H1 (cell line): ENCODE results near the gene JAM2. TPM values are rescaled to one million over a fixed set of nuclear protein-coding genes. Genes with fewer than 3 reads are reported as not detected.

Source experiments
- CTCF ChIA-PET: fragments of 300-600 bp; sonication (Branson Sonifier 250); formaldehyde crosslinking; loops from one replicate; lab custom pipeline; 2021; ENCODE audit not compliant: partially characterized antibody; lab: Charles Lee
- POLR2A ChIA-PET: fragments of 300-600 bp; sonication (Branson Sonifier 250); formaldehyde crosslinking; loops from one replicate; lab custom pipeline; 2021; ENCODE audit warnings: inconsistent platforms; ENCODE audit not compliant: partially characterized antibody; lab: Charles Lee
- DNase-seq, 2 experiments: peaks; one replicate each; pipeline versions ENCODE4 v3.0.0 to v3.0.0-alpha.2; 2010 to 2022; ENCODE audit warnings: low spot score in 2 of 2, low read depth in 1 of 2, mixed read lengths in 1 of 2
- FAIRE-seq: peaks from 2 replicates; lab custom pipeline; 2011; peaks lifted over from hg19 to GRCh38; lab: Jason Lieb, UNC
- H2AFZ ChIP-seq: 2 replicates; pipeline ENCODE4 v1.8.1; 2012; ENCODE audit warnings: low read length, inconsistent platforms
- H2AK5ac ChIP-seq: 2 replicates; pipeline ENCODE4 v1.6.1; 2013; ENCODE audit warnings: low read depth, low read length
- H2BK120ac ChIP-seq: replicated peaks from 2 replicates; pipeline ENCODE3; 2013; ENCODE audit warnings: low read depth, low read length, inconsistent platforms
- H2BK12ac ChIP-seq: 2 replicates; pipeline ENCODE4 v1.6.1; 2013; ENCODE audit warnings: low read depth, low read length
- H2BK15ac ChIP-seq: 2 replicates; pipeline ENCODE4 v1.6.1; 2013; ENCODE audit warnings: low read length
- H2BK20ac ChIP-seq: 2 replicates; pipeline ENCODE4 v1.6.1; 2013; ENCODE audit warnings: low read length
- H2BK5ac ChIP-seq: 2 replicates; pipeline ENCODE4 v1.6.1; 2013; ENCODE audit warnings: low read depth, low read length
- H3K14ac ChIP-seq: 2 replicates; pipeline ENCODE4 v1.6.1; 2013; ENCODE audit warnings: inconsistent platforms; ENCODE audit not compliant: insufficient read length
- H3K18ac ChIP-seq: 2 replicates; pipeline ENCODE4 v1.6.1; 2013; ENCODE audit warnings: low read length; ENCODE audit errors: extremely low read depth
- H3K23ac ChIP-seq: 2 replicates; pipeline ENCODE4 v1.6.1; 2013; ENCODE audit warnings: inconsistent platforms; ENCODE audit not compliant: insufficient read length
- H3K23me2 ChIP-seq: 2 replicates; pipeline ENCODE4 v1.6.1; 2013; ENCODE audit warnings: low read depth, low read length
- H3K27ac ChIP-seq: 2 replicates; pipeline ENCODE4 v1.6.1; 2011; ENCODE audit warnings: low read depth, low read length, inconsistent platforms
- H3K27me3 ChIP-seq, 4 experiments: replicated peaks in 1 of 4; 1 replicate in 1 of 4; 2 replicates in 3 of 4; pipeline versions ENCODE4 v1.6.1 to v1.8.1; 2011 to 2013; ENCODE audit warnings: low read length in 3 of 4, mild to moderate bottlenecking in 3 of 4, inconsistent platforms in 2 of 4, mixed read lengths in 2 of 4, moderate library complexity in 1 of 4; ENCODE audit not compliant: control insufficient read depth in 3 of 4, insufficient read depth in 3 of 4; ENCODE audit errors: extremely low read depth in 1 of 4
- H3K36me3 ChIP-seq, 4 experiments: 2 replicates each; pipeline versions ENCODE4 v1.6.1 to v1.8.1; 2011 to 2013; ENCODE audit warnings: mild to moderate bottlenecking in 4 of 4, low read length in 3 of 4, moderate library complexity in 2 of 4, control low read depth in 1 of 4, inconsistent platforms in 1 of 4; ENCODE audit not compliant: insufficient read depth in 4 of 4, control insufficient read depth in 2 of 4
- H3K4ac ChIP-seq: replicated peaks from 2 replicates; pipeline ENCODE3; 2013; ENCODE audit warnings: low read length, low read depth, mixed read lengths, inconsistent platforms; ENCODE audit not compliant: insufficient read length
- H3K4me1 ChIP-seq, 4 experiments: replicated peaks in 1 of 4; 1 replicate in 1 of 4; 2 replicates in 3 of 4; pipeline versions ENCODE4 v1.6.1 to v1.8.1; 2011 to 2013; ENCODE audit warnings: low read length in 3 of 4, inconsistent platforms in 2 of 4, mixed read lengths in 1 of 4; ENCODE audit not compliant: insufficient read depth in 4 of 4, control insufficient read depth in 3 of 4
- H3K4me2 ChIP-seq, 2 experiments: 2 replicates each; pipeline versions ENCODE4 v1.6.1 to v1.8.1; 2011 to 2013; ENCODE audit warnings: low read depth in 2 of 2, low read length in 2 of 2, control low read depth in 1 of 2, inconsistent platforms in 1 of 2, mild to moderate bottlenecking in 1 of 2; ENCODE audit not compliant: insufficient read depth in 1 of 2
- H3K4me3 ChIP-seq, 4 experiments: fragments of 200-600, 300-600 bp in 1 of 4; sonication (generic), shearing (Covaris generic), sonication (Bioruptor Twin) in 1 of 4; 2 replicates each; pipeline versions ENCODE4 v1.5.1 to v1.8.1; 2011 to 2016; ENCODE audit warnings: low read length in 4 of 4, low read depth in 3 of 4, control low read depth in 2 of 4, inconsistent platforms in 2 of 4, mild to moderate bottlenecking in 2 of 4, mixed read lengths in 1 of 4, moderate library complexity in 1 of 4; ENCODE audit not compliant: insufficient read depth in 2 of 4; ENCODE audit errors: extremely low read depth in 1 of 4
- H3K56ac ChIP-seq: replicated peaks from 2 replicates; pipeline ENCODE3; 2013; ENCODE audit warnings: low read depth, mild to moderate bottlenecking, mixed read lengths, low read length, inconsistent platforms; ENCODE audit not compliant: insufficient read length
- H3K79me1 ChIP-seq: 2 replicates; pipeline ENCODE4 v1.6.1; 2013; ENCODE audit warnings: low read depth, low read length, control low read depth
- H3K79me2 ChIP-seq, 2 experiments: 2 replicates each; pipeline versions ENCODE4 v1.6.1 to v1.8.1; 2012 to 2013; ENCODE audit warnings: low read length in 2 of 2, mild to moderate bottlenecking in 2 of 2, inconsistent platforms in 1 of 2; ENCODE audit not compliant: insufficient read depth in 2 of 2, control insufficient read depth in 1 of 2
- H3K9ac ChIP-seq, 4 experiments: replicated peaks in 1 of 4; 1 replicate in 1 of 4; 2 replicates in 3 of 4; pipeline versions ENCODE4 v1.6.1 to v1.8.1; 2011 to 2013; ENCODE audit warnings: low read depth in 3 of 4, low read length in 3 of 4, control low read depth in 2 of 4, mild to moderate bottlenecking in 2 of 4, moderate library complexity in 2 of 4, inconsistent platforms in 1 of 4; ENCODE audit errors: extremely low read depth in 1 of 4
- H3K9me3 ChIP-seq, 2 experiments: 2 replicates each; pipeline versions ENCODE4 v1.6.1 to v1.8.1; 2012 to 2013; ENCODE audit warnings: mild to moderate bottlenecking in 2 of 2, moderate library complexity in 2 of 2, control low read depth in 1 of 2, inconsistent platforms in 1 of 2, low read depth in 1 of 2, low read length in 1 of 2, mixed read lengths in 1 of 2; ENCODE audit not compliant: insufficient read depth in 2 of 2
- H4K20me1 ChIP-seq, 2 experiments: replicated peaks in 1 of 2; 2 replicates each; pipeline versions ENCODE3 to v1.8.1; 2011 to 2013; ENCODE audit warnings: inconsistent platforms in 2 of 2, low read length in 2 of 2, mild to moderate bottlenecking in 1 of 2; ENCODE audit not compliant: insufficient read depth in 2 of 2, control insufficient read depth in 1 of 2
- H4K5ac ChIP-seq: 2 replicates; pipeline ENCODE4 v1.6.1; 2013; ENCODE audit warnings: low read length, low read depth, mixed read lengths, inconsistent platforms; ENCODE audit not compliant: insufficient read length
- H4K8ac ChIP-seq: 2 replicates; pipeline ENCODE4 v1.8.0; 2013; ENCODE audit warnings: mild to moderate bottlenecking, moderate library complexity, low read length, inconsistent platforms; ENCODE audit not compliant: insufficient read depth; ENCODE audit errors: extremely low read depth
- H4K91ac ChIP-seq: replicated peaks from 2 replicates; pipeline ENCODE3; 2013; ENCODE audit warnings: low read length, mixed read lengths, inconsistent platforms; ENCODE audit not compliant: insufficient read length
- BACH1 ChIP-seq: IDR thresholded peaks from 2 replicates; pipeline ENCODE4 v1.6.1; 2012; ENCODE audit warnings: low read length, improper control_type of control experiment
- BRCA1 ChIP-seq: IDR thresholded peaks from 2 replicates; pipeline ENCODE4 v1.6.1; 2012; ENCODE audit warnings: low read depth, low read length, improper control_type of control experiment
- EP300 ChIP-seq, 2 experiments: IDR thresholded peaks; 1 replicate in 1 of 2; 2 replicates in 1 of 2; pipeline ENCODE4 v1.6.1; 2011 to 2012; ENCODE audit warnings: low read depth in 2 of 2, low read length in 2 of 2, mild to moderate bottlenecking in 2 of 2, borderline replicate concordance in 1 of 2, inconsistent platforms in 1 of 2, moderate library complexity in 1 of 2
- JUN ChIP-seq: IDR thresholded peaks from 2 replicates; pipeline ENCODE4 v1.6.1; 2011; ENCODE audit warnings: low read depth, mild to moderate bottlenecking, improper control_type of control experiment, low read length
- YY1 ChIP-seq: IDR thresholded peaks from 2 replicates; pipeline ENCODE4 v1.6.1; 2011; ENCODE audit warnings: low read depth, mild to moderate bottlenecking, low read length
- WGBS, 2 experiments: shearing (Covaris generic) in 1 of 2; methylation state at CpG; one replicate each; pipeline versions ENCODE4 v1.1.6 to v1.1.7; 2013 to 2015; ENCODE audit warnings: low lambda C conversion rate in 2 of 2, mixed read lengths in 2 of 2, inconsistent platforms in 1 of 2, low coverage in 1 of 2, missing lambda C conversion rate in 1 of 2; ENCODE audit not compliant: insufficient replicate concordance in 2 of 2, insufficient coverage in 1 of 2, insufficient read length in 1 of 2; ENCODE audit errors: extremely low coverage in 1 of 2, missing lambda C conversion rate in 1 of 2; 5-methylcytosine and 5-hydroxymethylcytosine counted together
- polyA plus RNA-seq, 7 experiments: library from polyadenylated mRNA; depleted of rRNA in 3 of 7; stranded (reverse) in 5 of 7; unstranded in 2 of 7; fragments of >200 nt in 5 of 7; fragments of 200-250 nt in 2 of 7; gene quantifications; 1 replicate in 5 of 7; 2 replicates in 1 of 7; 4 replicates in 1 of 7; pipeline versions ENCODE4 v1.2.1 to v1.2.3, GENCODE V29; 2011 to 2013; ENCODE audit warnings: missing spikeins in 2 of 7, mixed read lengths in 2 of 7
- total RNA-seq: library from RNA; stranded (reverse); fragmentation: NEBNext Ultra II Directional; extraction: Animal tissue kit (Norgen Biotek cat#: 25700); gene quantifications from 2 replicates; pipeline ENCODE4 v1.2.1, GENCODE V29; 2021

The JAM2 gene
- total and polyA plus RNA-seq, 2 of the 8 experiments (the other 6 are each of a cell fraction or from before 2014, with no cell fraction given): 4.9 to 9.5 TPM

- peak within 1 kb of the TSS; percentile 40 for H3K56ac ChIP-seq
- peaks cover 6% of the 10 kb centered on the region; the same call in 1 of the 2 replicates for H3K79me1 ChIP-seq
- no peaks in the 10 kb centered on the region for H3K9me3 ChIP-seq
- H2BK5ac ChIP-seq: peak within 1 kb of the TSS; percentile 66
- H3K4me1 ChIP-seq: peaks cover 0 to 8% (median 0%) of the 10 kb centered on the region in 4 experiments; a peak in 1 of 7 replicates
- no peaks in the 10 kb centered on the region for H4K20me1 ChIP-seq
- peaks cover 0 to 22% (median 5%) of the 10 kb centered on the region in 4 experiments; a peak in 5 of 8 replicates for H3K36me3 ChIP-seq
- no peak for FAIRE-seq
- H3K27ac ChIP-seq: peak within 1 kb of the TSS; percentile 86
- H3K23me2 ChIP-seq: peaks cover 6% of the 10 kb centered on the region; the same call in 1 of the 2 replicates
- no peak within 1 kb of the TSS for H2BK120ac ChIP-seq
- H3K4me3 ChIP-seq: peak within 1 kb of the TSS; percentile 69 to 97 (median 89)
- no peak within 1 kb of the TSS for H2BK20ac ChIP-seq
- H3K27me3 ChIP-seq: no peaks in the 10 kb centered on the region
- peak within 1 kb of the TSS; percentile 94 for H4K5ac ChIP-seq
- H4K8ac ChIP-seq: peak within 1 kb of the TSS; percentile 99
- H4K91ac ChIP-seq: no peak within 1 kb of the TSS
- CTCF ChIA-PET: interaction anchor here (0.7 to 3.9 kb wide), 44 partner anchors 9 to 1227 kb away, joined by 3 to 29 read pairs (median 4); partner anchors contain the start of genes ATP5PF, GABPA and JAM2
- WGBS, 2 experiments: 3% methylated on average over 46 of the region's 71 CpGs; no CpG with 5 or more reads in 1 of the 2 experiments
- H2AK5ac ChIP-seq: no peak within 1 kb of the TSS
- POLR2A ChIA-PET: interaction anchor here (1.0 to 4.9 kb wide), 4 partner anchors 18 to 139 kb away, joined by 3 to 31 read pairs (median 4); partner anchors contain the start of genes ATP5PF and GABPA
- no peak within 1 kb of the TSS for H2BK15ac ChIP-seq
- H2AFZ ChIP-seq: peak within 1 kb of the TSS; percentile 90
- DNase-seq: peak; percentile 78 to 94
- no peak within 1 kb of the TSS for H3K4ac ChIP-seq
- H3K9ac ChIP-seq: peak within 1 kb of the TSS; percentile 81 to 96 (median 92)
- peaks cover 0 to 15% of the 10 kb centered on the region in 2 experiments; a peak in 2 of 4 replicates for H3K79me2 ChIP-seq
- H3K18ac ChIP-seq: no peak within 1 kb of the TSS
- peak within 1 kb of the TSS; percentile 74 to 76 for H3K4me2 ChIP-seq
- H3K23ac ChIP-seq: no peak within 1 kb of the TSS
- no peak within 1 kb of the TSS for H3K14ac ChIP-seq
- no peak within 1 kb of the TSS for H2BK12ac ChIP-seq
- TF ChIP-seq YY1 (peak; percentile 91), BRCA1 (no peak), JUN (no peak), EP300 (IDR thresholded peaks at IDR 0.05; ENCODE audit: borderline replicate concordance in 1 of 2, low read depth in 2 of 2, low read length in 2 of 2) (no peak), BACH1 (no peak)
These were observed 31.7 kb upstream of the JAM2 start, which contains the start of gene MRPL39 for GRCh38 chr21:25607151-25608043. MRPL39 (minus strand) TSS chr21:25607481; CDS start chr21:25607475, 6 bp downstream.
